HG03139 (cell line): ENCODE results near the gene FAM120B.
A peak's percentile ranks its signal among the peaks of the same experiment; 100 is the strongest.
"Not testable (repeated sequence)": the region's sequence is repeated elsewhere in the genome, so short reads cannot be mapped to it uniquely, and the experiment has no call there.

ENCODE experiments used
- ATAC-seq: cut with Tn5 transposase; IDR thresholded peaks from one replicate; pipeline ENCODE4 v1.9.1; 2021; ENCODE audit not compliant: unreplicated experiment

FAM120B gene, protein sequence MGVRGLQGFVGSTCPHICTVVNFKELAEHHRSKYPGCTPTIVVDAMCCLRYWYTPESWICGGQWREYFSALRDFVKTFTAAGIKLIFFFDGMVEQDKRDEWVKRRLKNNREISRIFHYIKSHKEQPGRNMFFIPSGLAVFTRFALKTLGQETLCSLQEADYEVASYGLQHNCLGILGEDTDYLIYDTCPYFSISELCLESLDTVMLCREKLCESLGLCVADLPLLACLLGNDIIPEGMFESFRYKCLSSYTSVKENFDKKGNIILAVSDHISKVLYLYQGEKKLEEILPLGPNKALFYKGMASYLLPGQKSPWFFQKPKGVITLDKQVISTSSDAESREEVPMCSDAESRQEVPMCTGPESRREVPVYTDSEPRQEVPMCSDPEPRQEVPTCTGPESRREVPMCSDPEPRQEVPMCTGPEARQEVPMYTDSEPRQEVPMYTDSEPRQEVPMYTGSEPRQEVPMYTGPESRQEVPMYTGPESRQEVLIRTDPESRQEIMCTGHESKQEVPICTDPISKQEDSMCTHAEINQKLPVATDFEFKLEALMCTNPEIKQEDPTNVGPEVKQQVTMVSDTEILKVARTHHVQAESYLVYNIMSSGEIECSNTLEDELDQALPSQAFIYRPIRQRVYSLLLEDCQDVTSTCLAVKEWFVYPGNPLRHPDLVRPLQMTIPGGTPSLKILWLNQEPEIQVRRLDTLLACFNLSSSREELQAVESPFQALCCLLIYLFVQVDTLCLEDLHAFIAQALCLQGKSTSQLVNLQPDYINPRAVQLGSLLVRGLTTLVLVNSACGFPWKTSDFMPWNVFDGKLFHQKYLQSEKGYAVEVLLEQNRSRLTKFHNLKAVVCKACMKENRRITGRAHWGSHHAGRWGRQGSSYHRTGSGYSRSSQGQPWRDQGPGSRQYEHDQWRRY

GRCh38 chr6:170306324-170307079 lies at the start of gene FAM120B:
FAM120B (plus strand) TSS chr6:170306758; CDS start chr6:170317391, 10,633 bp downstream.
- peak; percentile 95 for ATAC-seq

DNA sequence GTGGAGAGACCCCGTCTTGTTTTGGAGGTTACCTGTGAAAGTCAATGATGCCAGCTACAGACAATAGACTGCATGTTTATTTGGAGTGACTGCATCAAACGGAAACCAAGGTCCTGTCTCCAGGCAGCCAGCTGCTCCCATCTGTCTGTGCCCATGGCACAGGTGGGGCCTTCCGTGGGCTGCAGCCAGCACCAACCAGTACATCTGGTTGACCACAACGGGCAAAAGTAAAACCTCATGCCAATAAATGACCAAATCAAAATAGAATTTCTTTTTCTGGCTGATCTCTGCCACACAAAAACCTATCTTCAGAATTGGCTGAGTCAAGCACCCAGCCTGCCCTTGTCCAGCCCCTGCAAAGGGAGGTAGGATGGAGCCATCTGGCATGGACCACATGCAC lies 49.2 kb upstream of the FAM120B start:
- ATAC-seq: no peak

DNA sequence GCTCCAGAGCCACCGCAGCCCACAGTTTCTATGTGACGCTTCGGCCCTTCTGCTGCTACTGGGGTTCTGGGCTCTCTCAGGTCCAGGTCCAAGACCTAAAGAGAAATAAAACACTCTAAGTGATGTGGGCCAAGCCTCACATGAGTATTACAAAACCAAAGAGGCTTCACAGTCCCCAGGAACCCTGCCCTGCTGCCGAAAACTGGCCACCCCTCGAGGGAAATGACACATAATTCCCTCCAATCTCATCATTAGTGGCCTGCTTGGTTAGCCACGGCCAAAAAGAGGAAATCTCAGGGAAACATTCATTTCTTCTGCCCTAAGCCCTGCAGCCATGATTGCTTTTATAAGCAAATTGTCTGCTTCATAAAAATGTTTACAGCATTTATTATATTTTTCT lies 48.2 kb upstream of the FAM120B start:
- ATAC-seq: no peak

- no peak for ATAC-seq
These were observed 47.3 kb upstream of the FAM120B start for GRCh38 chr6:170259278-170259677.

GRCh38 chr6:170260686-170261085 lies 45.9 kb upstream of the FAM120B start:
- no peak for ATAC-seq

DNA sequence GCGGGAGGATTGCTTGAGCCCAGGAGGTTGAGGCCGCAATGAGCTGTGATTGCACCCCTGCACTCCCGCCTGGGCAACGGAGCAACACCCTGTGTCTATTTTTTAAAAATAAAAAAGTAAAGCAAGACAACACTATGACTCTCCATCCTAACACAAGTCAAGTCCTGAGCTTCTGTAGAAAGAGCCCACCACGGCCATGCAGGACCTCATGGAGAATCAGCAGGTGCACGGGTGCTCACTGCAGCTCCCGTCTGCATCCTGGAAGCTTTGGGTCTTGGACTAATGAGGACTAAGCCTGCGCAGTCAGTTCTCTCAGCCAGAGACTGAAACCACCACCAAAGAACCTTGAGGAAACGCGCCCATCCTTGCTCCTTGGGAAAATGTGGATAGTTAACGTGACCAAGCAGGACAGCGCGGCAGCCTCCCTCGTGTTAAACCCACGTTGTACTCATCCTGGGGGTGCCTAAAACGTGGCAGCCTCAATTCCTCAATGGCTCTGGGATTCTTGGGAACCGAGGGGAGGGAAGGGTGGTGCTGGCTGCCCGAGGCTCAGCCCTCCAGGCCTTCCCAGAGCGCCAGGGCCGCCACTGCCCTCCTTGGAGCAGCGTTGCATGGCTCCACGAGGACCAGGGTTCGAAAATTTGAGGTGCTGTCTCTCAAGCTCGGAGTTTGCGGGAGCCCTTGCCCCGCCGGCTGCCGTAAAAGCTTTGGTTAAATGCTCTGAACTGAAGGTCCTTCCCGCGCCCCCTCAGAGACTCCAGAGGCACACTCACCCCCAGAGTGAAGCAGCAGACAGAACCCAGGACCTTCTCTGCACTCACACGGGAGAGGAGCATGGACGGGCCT lies 44.7 kb upstream of the FAM120B start:
- ATAC-seq: no peak

DNA sequence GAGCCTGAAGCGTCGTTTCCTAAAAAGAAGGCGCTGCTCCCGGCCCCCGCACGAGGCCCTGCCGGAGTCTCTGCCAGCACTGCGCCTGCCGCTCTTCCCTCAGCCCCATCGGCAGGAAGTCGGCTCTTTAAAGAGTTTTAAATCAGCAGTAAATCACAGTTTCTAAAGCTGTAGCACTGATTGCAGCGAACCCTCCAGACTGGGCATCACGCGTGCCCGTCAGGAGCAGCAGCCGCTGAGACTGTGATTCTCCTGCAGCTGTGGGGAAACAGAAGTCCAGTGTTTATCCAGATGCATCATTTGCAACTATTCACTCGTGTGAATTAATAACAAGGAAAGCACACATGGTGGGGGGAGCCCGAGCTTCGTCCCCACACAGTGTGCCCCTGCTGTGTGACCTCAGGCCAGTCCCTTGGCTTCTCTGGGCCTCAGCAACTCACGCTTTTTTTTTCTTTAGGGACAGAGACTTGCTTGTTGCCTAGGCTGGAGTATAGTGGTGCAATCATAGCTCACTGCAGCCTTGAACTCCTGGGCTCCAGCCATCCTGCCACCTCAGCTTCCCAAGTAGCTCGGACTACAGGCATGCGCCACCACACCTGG lies 44.0 kb upstream of the FAM120B start:
- no peak for ATAC-seq

DNA sequence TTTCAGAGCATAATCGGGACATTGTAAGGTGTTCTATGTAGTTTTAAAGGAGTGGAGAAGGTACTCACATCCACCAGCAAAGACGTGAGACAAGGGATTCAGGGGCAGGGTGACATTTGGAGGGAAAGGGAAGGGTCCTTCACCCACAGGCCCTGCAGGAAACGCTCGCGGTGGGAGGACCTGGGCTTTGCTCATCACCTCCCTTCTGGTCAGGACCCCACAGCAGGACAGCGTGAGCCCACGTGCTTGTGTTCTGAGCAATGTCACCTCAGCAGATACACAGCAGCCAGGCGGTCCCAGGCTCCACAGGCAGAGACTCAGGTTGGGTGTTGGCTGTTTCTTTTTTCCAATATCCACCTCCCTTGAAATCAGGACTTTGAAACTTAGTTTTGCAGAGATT lies 43.1 kb upstream of the FAM120B start:
- no peak for ATAC-seq

DNA sequence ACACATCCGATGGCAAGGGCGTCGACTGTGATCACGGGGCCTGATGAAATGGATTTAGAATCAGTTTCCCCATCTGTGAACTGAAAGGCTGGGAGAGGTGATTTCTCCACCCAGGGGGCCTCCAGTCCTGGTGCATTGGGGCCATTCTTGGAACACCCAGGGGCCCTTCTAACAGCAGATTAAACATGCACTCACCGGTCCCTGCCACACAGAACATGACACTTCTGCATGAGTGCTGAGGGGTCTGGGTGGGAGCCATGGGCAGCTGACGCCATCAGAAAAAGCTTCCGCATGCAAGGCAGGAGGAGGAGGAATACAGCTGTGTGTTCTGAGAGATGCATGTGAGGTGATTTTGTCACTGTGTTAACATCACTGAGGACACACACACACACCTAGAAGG lies 42.5 kb upstream of the FAM120B start:
- no peak for ATAC-seq

- not testable (repeated sequence) for ATAC-seq
These were observed 41.9 kb upstream of the FAM120B start for GRCh38 chr6:170264644-170265043.

DNA sequence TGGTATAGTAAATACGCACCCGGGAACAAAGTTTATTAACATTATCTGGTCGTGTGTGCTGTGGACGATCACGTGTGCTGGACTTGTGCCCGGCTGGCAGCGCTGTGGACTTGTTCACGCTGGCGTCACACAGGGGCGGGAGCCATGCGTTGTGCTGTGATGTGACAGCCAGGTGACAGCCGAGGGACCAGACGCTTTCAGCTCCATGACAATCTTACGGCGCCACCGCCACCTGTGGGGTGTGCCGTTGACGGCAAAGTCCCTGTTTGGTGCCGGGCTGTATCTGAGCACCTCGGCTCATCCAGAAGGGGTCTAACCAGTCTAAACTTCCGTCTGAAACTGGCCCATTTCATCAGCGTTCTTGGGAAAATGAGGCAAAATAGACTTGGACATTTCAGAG lies 40.9 kb upstream of the FAM120B start:
- no peak for ATAC-seq

- ATAC-seq: no peak
These were observed 40.3 kb upstream of the FAM120B start for GRCh38 chr6:170266061-170266825.

DNA sequence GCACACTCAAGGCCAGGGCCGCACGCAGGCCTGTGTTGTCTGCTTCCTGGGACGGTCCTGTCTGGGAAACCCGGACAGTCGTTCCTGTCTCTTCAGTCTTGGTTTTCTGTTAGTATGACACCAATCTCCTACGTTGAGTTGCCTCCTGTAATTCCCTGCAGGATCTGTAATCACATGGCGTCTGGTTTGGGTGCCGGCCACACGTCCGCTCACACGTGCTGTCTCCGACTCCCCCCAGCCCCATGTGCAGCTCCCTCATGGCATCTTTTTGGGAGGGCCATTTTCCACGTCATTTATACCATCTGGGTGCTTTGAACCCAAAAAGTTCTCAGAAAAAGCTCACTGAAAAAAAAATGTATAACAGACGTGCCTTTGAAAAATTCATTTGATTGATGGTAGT lies 38.9 kb upstream of the FAM120B start:
- ATAC-seq: no peak

GRCh38 chr6:170268216-170269129 lies 38.1 kb upstream of the FAM120B start:
- ATAC-seq: no peak

- no peak for ATAC-seq
These were observed 37.3 kb upstream of the FAM120B start for GRCh38 chr6:170269151-170269845.

- ATAC-seq: no peak
These were observed 36.6 kb upstream of the FAM120B start for GRCh38 chr6:170269846-170270541.
